Left hindlimb (tissue), 1 donor: Measurements from ENCODE around the gene PSAPL1.
"Not testable (repeated sequence)": the region's sequence is repeated elsewhere in the genome, so short reads cannot be mapped to it uniquely, and the experiment has no call there.

Experiments
- DNase-seq: peaks from one replicate; pipeline ENCODE4 v3.0.0-alpha.2; 2018

PSAPL1 gene

GRCh38 chr4:7457201-7458065 lies 22.7 kb upstream of the PSAPL1 start:
- no peak for DNase-seq

- not testable (repeated sequence) for DNase-seq
Observed at GRCh38 chr4:7452802-7453201, 18.1 kb upstream of the PSAPL1 start.

GRCh38 chr4:7451800-7452199 lies 17.1 kb upstream of the PSAPL1 start:
- no peak for DNase-seq

GRCh38 chr4:7451434-7451789 lies 16.7 kb upstream of the PSAPL1 start:
- DNase-seq = no peak

GRCh38 chr4:7450775-7451433 lies 16.2 kb upstream of the PSAPL1 start:
- DNase-seq = no peak

GRCh38 chr4:7448036-7448435 lies 13.3 kb upstream of the PSAPL1 start:
- DNase-seq = no peak

- no peak for DNase-seq
Observed at GRCh38 chr4:7447236-7447635, 12.5 kb upstream of the PSAPL1 start.

- DNase-seq = no peak
Observed at GRCh38 chr4:7444731-7445130, 10.0 kb upstream of the PSAPL1 start.

GRCh38 chr4:7444314-7444713 lies 9.6 kb upstream of the PSAPL1 start:
- DNase-seq = no peak

GRCh38 chr4:7442574-7443162 lies 7.9 kb upstream of the PSAPL1 start:
- DNase-seq = no peak

GRCh38 chr4:7441201-7441600 lies 6.5 kb upstream of the PSAPL1 start:
- no peak for DNase-seq

- no peak for DNase-seq
Observed at GRCh38 chr4:7439699-7440098, 5.0 kb upstream of the PSAPL1 start.

GRCh38 chr4:7436256-7436655 lies 1.5 kb upstream of the PSAPL1 start:
- no peak for DNase-seq

GRCh38 chr4:7435471-7436061 lies 836 bp upstream of the PSAPL1 start:
- DNase-seq = no peak

GRCh38 chr4:7434141-7434765 lies 477 bp downstream of the PSAPL1 start:
- no peak for DNase-seq

- no peak for DNase-seq
Observed at GRCh38 chr4:7433376-7434140, 1.2 kb downstream of the PSAPL1 start.

- DNase-seq = no peak
Observed at GRCh38 chr4:7432531-7433375, 2.0 kb downstream of the PSAPL1 start.

- no peak for DNase-seq
Observed at GRCh38 chr4:7431696-7432530, 2.8 kb downstream of the PSAPL1 start.

- peak; percentile 27 for DNase-seq
Observed at GRCh38 chr4:7430965-7431695, 3.6 kb downstream of the PSAPL1 start.
